GM23338 (cell line): Measurements from ENCODE around the gene HS3ST1. TPM values are rescaled to one million over a fixed set of nuclear protein-coding genes. Genes with fewer than 3 reads are reported as not detected.

ENCODE experiments used
- ATAC-seq: fragments of 200-7000 bp; cut with Tn5 transposase; 3 replicates; pipeline ENCODE4 v1.9.1; 2020
- DNase-seq: peaks from one replicate; pipeline ENCODE4 v3.0.0-alpha.2; 2015; ENCODE audit warnings: low spot score
- H2AFZ ChIP-seq: fragments of 200-600 bp; sonication (generic); 2 replicates; pipeline ENCODE4 v1.8.0; 2016; ENCODE audit warnings: antibody characterized with exemption, mild to moderate bottlenecking, moderate library complexity
- H3F3A ChIP-seq: fragments of 200-600 bp; sonication (generic); replicated peaks from 2 replicates; pipeline ENCODE4 v1.8.0; 2017; ENCODE audit warnings: antibody characterized with exemption, mixed run types, low read depth
- H3K27ac ChIP-seq: fragments of 200-600 bp; sonication (generic); 2 replicates; pipeline ENCODE4 v1.6.1; 2016; ENCODE audit warnings: low read depth
- H3K27me3 ChIP-seq: fragments of 200-600 bp; sonication (generic); 2 replicates; pipeline ENCODE4 v1.8.0; 2016; ENCODE audit warnings: mild to moderate bottlenecking, mixed run types, moderate library complexity; ENCODE audit not compliant: insufficient read depth
- H3K36me3 ChIP-seq: fragments of 200-600 bp; sonication (generic); 2 replicates; pipeline ENCODE4 v1.8.0; 2016; ENCODE audit warnings: mild to moderate bottlenecking; ENCODE audit not compliant: insufficient read depth
- H3K4me1 ChIP-seq: fragments of 200-600 bp; sonication (generic); 2 replicates; pipeline ENCODE4 v1.8.0; 2016; ENCODE audit warnings: mild to moderate bottlenecking, moderate library complexity; ENCODE audit not compliant: insufficient read depth
- H3K4me2 ChIP-seq: fragments of 200-600 bp; sonication (generic); 2 replicates; pipeline ENCODE4 v1.7.1; 2017; ENCODE audit warnings: mixed run types
- H3K4me3 ChIP-seq: fragments of 200-600 bp; sonication (generic); 2 replicates; pipeline ENCODE4 v1.6.1; 2016; ENCODE audit warnings: mixed run types
- H3K79me2 ChIP-seq: fragments of 200-600 bp; sonication (generic); replicated peaks from 2 replicates; pipeline ENCODE4 v1.8.0; 2017; ENCODE audit warnings: mild to moderate bottlenecking; ENCODE audit not compliant: insufficient read depth
- H3K9me2 ChIP-seq: fragments of 200-600 bp; sonication (generic); 2 replicates; pipeline ENCODE4 v1.8.0; 2017; ENCODE audit not compliant: insufficient read depth
- H4K20me1 ChIP-seq: fragments of 200-600 bp; sonication (generic); replicated peaks from 2 replicates; pipeline ENCODE4 v1.8.0; 2017; ENCODE audit warnings: mild to moderate bottlenecking; ENCODE audit not compliant: insufficient read depth
- H3K27ac Mint-ChIP-seq: 2 replicates; pipeline ENCODE4 v1.8.0; 2020; ENCODE audit warnings: inconsistent platforms, mild to moderate bottlenecking, moderate library complexity, mixed read lengths
- H3K27me3 Mint-ChIP-seq: 3 replicates; pipeline ENCODE4 v1.8.0; 2022; ENCODE audit warnings: low read depth, mild to moderate bottlenecking, moderate library complexity, mixed read lengths, inconsistent platforms; ENCODE audit not compliant: insufficient read depth, poor library complexity
- H3K36me3 Mint-ChIP-seq: 3 replicates; pipeline ENCODE4 v1.8.0; 2021; ENCODE audit warnings: low read depth, mild to moderate bottlenecking, inconsistent platforms, moderate library complexity, mixed read lengths
- H3K4me1 Mint-ChIP-seq: 3 replicates; pipeline ENCODE4 v1.8.0; 2020; ENCODE audit warnings: mild to moderate bottlenecking, inconsistent platforms, mixed read lengths
- H3K4me3 Mint-ChIP-seq: 3 replicates; pipeline ENCODE4 v1.8.0; 2021; ENCODE audit warnings: moderate library complexity, mild to moderate bottlenecking, inconsistent platforms, mixed read lengths
- H3K9me3 Mint-ChIP-seq: 3 replicates; pipeline ENCODE4 v1.8.0; 2020; ENCODE audit warnings: moderate library complexity, mild to moderate bottlenecking, inconsistent platforms, mixed read lengths
- EZH2phosphoT487 ChIP-seq: fragments of 200-600 bp; sonication (generic); IDR thresholded peaks from one replicate; pipeline ENCODE4 v1.8.1; 2018; ENCODE audit warnings: antibody characterized with exemption; ENCODE audit not compliant: unreplicated experiment
- JUNB ChIP-seq: IDR thresholded peaks from one replicate; pipeline ENCODE4 v1.6.1; 2016; ENCODE audit warnings: antibody characterized with exemption; ENCODE audit not compliant: unreplicated experiment
- POLR2AphosphoS5 ChIP-seq: IDR thresholded peaks from 2 replicates; pipeline ENCODE4 v1.6.1; 2016; ENCODE audit warnings: antibody characterized with exemption, low read depth
- ZNF114 ChIP-seq: fragments of 250-450 bp; sonication (Bioruptor Pico); IDR thresholded peaks from 2 replicates; pipeline ENCODE4 v1.5.0; 2020; ENCODE audit warnings: mild to moderate bottlenecking, moderate library complexity
- ZNF331 ChIP-seq: fragments of 250-450 bp; sonication (Bioruptor Pico); IDR thresholded peaks from 2 replicates; pipeline ENCODE4 v1.5.0; 2020; ENCODE audit warnings: low read depth, mild to moderate bottlenecking, moderate library complexity
- polyA plus RNA-seq: library from polyadenylated mRNA; unstranded; fragments of >200 nt; fragmentation: Nextera tagmentation; extraction: Ambion mirVana; gene quantifications from 2 replicates; pipeline ENCODE4 v1.2.1, GENCODE V29; 2016
- total RNA-seq: library from RNA; depleted of rRNA; stranded (reverse); fragments of >200 nt; shearing (Covaris generic); gene quantifications from 2 replicates; pipeline ENCODE4 v1.2.3, GENCODE V29; 2014
- TF ChIP-seq, protein P1 (sequence below): IDR thresholded peaks from 2 replicates; pipeline ENCODE4 v1.6.1; 2016; ENCODE audit warnings: antibody characterized with exemption
- TF ChIP-seq, protein P2 (sequence below): IDR thresholded peaks from one replicate; pipeline ENCODE4 v1.6.1; 2018; ENCODE audit warnings: antibody characterized with exemption; ENCODE audit not compliant: unreplicated experiment
- TF ChIP-seq, protein P3 (sequence below): fragments of 250-450 bp; sonication (Bioruptor Pico); IDR thresholded peaks from 2 replicates; pipeline ENCODE4 v1.5.0; 2020; ENCODE audit warnings: mild to moderate bottlenecking, moderate library complexity
- TF ChIP-seq, protein P4 (sequence below), 2 experiments: fragments of 200-600 bp in 1 of 2; sonication (generic) in 1 of 2; conservative IDR thresholded peaks; 2 replicates each; pipeline versions ENCODE4 v1.5.1 to v1.6.1; 2016 to 2017; ENCODE audit warnings: antibody characterized with exemption in 2 of 2, low read depth in 2 of 2, mild to moderate bottlenecking in 2 of 2, moderate library complexity in 1 of 2

HS3ST1 gene
- total and polyA plus RNA-seq, 2 experiments from 2014 or later, result 0.94 to 1.3 TPM

DNA sequence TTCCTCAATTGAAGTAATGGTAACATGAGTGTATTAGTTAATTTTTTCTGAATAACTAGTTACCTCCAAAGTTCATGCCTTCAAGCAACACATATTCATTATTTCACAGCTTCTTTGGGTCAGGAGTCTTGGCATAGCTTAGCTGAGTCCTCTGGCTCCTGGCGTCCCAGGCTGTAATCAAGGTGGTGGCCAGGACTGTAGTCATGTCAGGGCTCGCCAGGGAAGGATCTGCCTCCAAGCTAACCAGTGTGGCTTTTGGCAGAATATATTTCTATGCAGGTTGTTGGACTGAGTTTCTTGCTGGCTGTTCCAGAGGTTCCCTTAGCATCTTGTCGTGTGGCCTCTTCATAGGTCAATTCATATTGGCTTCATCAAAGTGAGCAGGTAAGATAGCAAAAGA lies 10.0 kb upstream of the HS3ST1 start:
- H3K4me2 ChIP-seq, result no peak overlapping the region
- DNase-seq (no peak), ATAC-seq (no peak)
- no peak overlapping the region for H3K27ac ChIP-seq
- peaks cover 2% of the 10 kb centered on the region for H3K27me3 Mint-ChIP-seq
- H3K27ac Mint-ChIP-seq, result no peak overlapping the region
- no peak overlapping the region for H3K4me3 Mint-ChIP-seq
- H3K9me2 ChIP-seq, result 0 out of 2 replicates have a peak, but pooled peaks cover 2% of the 10 kb centered on the region
- H3K4me1 Mint-ChIP-seq, result peaks cover 12% of the 10 kb centered on the region
- no peak overlapping the region for H2AFZ ChIP-seq
- no peak for TF ChIP-seq JUNB
- TF ChIP-seq, protein P1, sequence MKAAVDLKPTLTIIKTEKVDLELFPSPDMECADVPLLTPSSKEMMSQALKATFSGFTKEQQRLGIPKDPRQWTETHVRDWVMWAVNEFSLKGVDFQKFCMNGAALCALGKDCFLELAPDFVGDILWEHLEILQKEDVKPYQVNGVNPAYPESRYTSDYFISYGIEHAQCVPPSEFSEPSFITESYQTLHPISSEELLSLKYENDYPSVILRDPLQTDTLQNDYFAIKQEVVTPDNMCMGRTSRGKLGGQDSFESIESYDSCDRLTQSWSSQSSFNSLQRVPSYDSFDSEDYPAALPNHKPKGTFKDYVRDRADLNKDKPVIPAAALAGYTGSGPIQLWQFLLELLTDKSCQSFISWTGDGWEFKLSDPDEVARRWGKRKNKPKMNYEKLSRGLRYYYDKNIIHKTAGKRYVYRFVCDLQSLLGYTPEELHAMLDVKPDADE, result no peak
- no peak for TF ChIP-seq EZH2phosphoT487
- no peak for TF ChIP-seq POLR2AphosphoS5
- no peaks in the 10 kb centered on the region for H3K36me3 ChIP-seq
- H3F3A ChIP-seq, result no peaks in the 10 kb centered on the region
- no peaks in the 10 kb centered on the region for H3K79me2 ChIP-seq
- no peaks in the 10 kb centered on the region for H4K20me1 ChIP-seq
- no peaks in the 10 kb centered on the region for H3K9me3 Mint-ChIP-seq
- H3K27me3 ChIP-seq, result no peaks in the 10 kb centered on the region
- 0 out of 2 replicates have a peak, but pooled peaks cover 7% of the 10 kb centered on the region for H3K4me1 ChIP-seq
- no peaks in the 10 kb centered on the region; the same call in 2 of the 3 replicates for H3K36me3 Mint-ChIP-seq
- no peak overlapping the region for H3K4me3 ChIP-seq

DNA sequence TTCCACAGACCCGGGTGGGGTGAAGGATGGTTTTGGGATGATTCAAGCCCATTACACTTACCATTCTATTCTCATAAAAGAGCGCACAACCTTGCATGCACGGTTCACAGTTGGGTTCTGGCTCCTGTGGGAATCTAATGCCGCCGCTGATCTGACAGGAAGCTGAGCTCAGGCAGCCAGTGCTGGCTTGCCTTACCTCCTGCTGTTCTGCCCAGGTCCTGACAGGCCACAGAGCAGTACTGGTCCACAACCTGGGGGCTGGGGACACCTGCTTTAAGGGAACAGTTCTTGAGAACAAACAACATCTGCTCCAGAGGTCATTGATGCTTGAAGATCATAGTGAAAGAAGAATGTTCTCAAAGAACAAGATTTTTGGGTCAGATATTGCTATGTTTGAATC lies 8.0 kb upstream of the HS3ST1 start:
- no peaks in the 10 kb centered on the region for H3K79me2 ChIP-seq
- peaks cover 2% of the 10 kb centered on the region for H3K27me3 Mint-ChIP-seq
- H3K4me3 ChIP-seq, result no peak overlapping the region
- H3K4me3 Mint-ChIP-seq, result no peak overlapping the region
- H3K27ac ChIP-seq, result no peak overlapping the region
- no peak overlapping the region for H3K4me2 ChIP-seq
- peak; percentile 85 for ATAC-seq
- no peak overlapping the region for H2AFZ ChIP-seq
- peaks cover 18% of the 10 kb centered on the region for H3K4me1 Mint-ChIP-seq
- H3K9me3 Mint-ChIP-seq, result no peaks in the 10 kb centered on the region
- H4K20me1 ChIP-seq, result no peaks in the 10 kb centered on the region
- 0 out of 2 replicates have a peak, but pooled peaks cover 7% of the 10 kb centered on the region for H3K4me1 ChIP-seq
- H3K9me2 ChIP-seq, result no peaks in the 10 kb centered on the region
- no peaks in the 10 kb centered on the region for H3K36me3 ChIP-seq
- no peaks in the 10 kb centered on the region for H3K27me3 ChIP-seq
- DNase-seq, result peak; percentile 41
- no peaks in the 10 kb centered on the region; the same call in 2 of the 3 replicates for H3K36me3 Mint-ChIP-seq
- H3K27ac Mint-ChIP-seq, result no peak overlapping the region
- H3F3A ChIP-seq, result no peaks in the 10 kb centered on the region
- TF ChIP-seq, protein P2, sequence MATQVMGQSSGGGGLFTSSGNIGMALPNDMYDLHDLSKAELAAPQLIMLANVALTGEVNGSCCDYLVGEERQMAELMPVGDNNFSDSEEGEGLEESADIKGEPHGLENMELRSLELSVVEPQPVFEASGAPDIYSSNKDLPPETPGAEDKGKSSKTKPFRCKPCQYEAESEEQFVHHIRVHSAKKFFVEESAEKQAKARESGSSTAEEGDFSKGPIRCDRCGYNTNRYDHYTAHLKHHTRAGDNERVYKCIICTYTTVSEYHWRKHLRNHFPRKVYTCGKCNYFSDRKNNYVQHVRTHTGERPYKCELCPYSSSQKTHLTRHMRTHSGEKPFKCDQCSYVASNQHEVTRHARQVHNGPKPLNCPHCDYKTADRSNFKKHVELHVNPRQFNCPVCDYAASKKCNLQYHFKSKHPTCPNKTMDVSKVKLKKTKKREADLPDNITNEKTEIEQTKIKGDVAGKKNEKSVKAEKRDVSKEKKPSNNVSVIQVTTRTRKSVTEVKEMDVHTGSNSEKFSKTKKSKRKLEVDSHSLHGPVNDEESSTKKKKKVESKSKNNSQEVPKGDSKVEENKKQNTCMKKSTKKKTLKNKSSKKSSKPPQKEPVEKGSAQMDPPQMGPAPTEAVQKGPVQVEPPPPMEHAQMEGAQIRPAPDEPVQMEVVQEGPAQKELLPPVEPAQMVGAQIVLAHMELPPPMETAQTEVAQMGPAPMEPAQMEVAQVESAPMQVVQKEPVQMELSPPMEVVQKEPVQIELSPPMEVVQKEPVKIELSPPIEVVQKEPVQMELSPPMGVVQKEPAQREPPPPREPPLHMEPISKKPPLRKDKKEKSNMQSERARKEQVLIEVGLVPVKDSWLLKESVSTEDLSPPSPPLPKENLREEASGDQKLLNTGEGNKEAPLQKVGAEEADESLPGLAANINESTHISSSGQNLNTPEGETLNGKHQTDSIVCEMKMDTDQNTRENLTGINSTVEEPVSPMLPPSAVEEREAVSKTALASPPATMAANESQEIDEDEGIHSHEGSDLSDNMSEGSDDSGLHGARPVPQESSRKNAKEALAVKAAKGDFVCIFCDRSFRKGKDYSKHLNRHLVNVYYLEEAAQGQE, result no peak
- no peak for TF ChIP-seq POLR2AphosphoS5
- TF ChIP-seq, protein P3, sequence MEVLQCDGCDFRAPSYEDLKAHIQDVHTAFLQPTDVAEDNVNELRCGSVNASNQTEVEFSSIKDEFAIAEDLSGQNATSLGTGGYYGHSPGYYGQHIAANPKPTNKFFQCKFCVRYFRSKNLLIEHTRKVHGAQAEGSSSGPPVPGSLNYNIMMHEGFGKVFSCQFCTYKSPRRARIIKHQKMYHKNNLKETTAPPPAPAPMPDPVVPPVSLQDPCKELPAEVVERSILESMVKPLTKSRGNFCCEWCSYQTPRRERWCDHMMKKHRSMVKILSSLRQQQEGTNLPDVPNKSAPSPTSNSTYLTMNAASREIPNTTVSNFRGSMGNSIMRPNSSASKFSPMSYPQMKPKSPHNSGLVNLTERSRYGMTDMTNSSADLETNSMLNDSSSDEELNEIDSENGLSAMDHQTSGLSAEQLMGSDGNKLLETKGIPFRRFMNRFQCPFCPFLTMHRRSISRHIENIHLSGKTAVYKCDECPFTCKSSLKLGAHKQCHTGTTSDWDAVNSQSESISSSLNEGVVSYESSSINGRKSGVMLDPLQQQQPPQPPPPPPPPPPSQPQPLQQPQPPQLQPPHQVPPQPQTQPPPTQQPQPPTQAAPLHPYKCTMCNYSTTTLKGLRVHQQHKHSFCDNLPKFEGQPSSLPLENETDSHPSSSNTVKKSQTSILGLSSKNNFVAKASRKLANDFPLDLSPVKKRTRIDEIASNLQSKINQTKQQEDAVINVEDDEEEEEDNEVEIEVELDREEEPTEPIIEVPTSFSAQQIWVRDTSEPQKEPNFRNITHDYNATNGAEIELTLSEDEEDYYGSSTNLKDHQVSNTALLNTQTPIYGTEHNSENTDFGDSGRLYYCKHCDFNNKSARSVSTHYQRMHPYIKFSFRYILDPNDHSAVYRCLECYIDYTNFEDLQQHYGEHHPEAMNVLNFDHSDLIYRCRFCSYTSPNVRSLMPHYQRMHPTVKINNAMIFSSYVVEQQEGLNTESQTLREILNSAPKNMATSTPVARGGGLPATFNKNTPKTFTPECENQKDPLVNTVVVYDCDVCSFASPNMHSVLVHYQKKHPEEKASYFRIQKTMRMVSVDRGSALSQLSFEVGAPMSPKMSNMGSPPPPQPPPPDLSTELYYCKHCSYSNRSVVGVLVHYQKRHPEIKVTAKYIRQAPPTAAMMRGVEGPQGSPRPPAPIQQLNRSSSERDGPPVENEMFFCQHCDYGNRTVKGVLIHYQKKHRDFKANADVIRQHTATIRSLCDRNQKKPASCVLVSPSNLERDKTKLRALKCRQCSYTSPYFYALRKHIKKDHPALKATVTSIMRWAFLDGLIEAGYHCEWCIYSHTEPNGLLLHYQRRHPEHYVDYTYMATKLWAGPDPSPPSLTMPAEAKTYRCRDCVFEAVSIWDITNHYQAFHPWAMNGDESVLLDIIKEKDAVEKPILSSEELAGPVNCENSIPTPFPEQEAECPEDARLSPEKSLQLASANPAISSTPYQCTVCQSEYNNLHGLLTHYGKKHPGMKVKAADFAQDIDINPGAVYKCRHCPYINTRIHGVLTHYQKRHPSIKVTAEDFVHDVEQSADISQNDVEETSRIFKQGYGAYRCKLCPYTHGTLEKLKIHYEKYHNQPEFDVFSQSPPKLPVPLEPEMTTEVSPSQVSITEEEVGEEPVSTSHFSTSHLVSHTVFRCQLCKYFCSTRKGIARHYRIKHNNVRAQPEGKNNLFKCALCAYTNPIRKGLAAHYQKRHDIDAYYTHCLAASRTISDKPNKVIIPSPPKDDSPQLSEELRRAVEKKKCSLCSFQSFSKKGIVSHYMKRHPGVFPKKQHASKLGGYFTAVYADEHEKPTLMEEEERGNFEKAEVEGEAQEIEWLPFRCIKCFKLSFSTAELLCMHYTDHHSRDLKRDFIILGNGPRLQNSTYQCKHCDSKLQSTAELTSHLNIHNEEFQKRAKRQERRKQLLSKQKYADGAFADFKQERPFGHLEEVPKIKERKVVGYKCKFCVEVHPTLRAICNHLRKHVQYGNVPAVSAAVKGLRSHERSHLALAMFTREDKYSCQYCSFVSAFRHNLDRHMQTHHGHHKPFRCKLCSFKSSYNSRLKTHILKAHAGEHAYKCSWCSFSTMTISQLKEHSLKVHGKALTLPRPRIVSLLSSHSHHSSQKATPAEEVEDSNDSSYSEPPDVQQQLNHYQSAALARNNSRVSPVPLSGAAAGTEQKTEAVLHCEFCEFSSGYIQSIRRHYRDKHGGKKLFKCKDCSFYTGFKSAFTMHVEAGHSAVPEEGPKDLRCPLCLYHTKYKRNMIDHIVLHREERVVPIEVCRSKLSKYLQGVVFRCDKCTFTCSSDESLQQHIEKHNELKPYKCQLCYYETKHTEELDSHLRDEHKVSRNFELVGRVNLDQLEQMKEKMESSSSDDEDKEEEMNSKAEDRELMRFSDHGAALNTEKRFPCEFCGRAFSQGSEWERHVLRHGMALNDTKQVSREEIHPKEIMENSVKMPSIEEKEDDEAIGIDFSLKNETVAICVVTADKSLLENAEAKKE (CRISPR knock-in tag), result no peak
- no peak for TF ChIP-seq ZNF331
- no peak for TF ChIP-seq ZNF114
- TF ChIP-seq, protein P4, sequence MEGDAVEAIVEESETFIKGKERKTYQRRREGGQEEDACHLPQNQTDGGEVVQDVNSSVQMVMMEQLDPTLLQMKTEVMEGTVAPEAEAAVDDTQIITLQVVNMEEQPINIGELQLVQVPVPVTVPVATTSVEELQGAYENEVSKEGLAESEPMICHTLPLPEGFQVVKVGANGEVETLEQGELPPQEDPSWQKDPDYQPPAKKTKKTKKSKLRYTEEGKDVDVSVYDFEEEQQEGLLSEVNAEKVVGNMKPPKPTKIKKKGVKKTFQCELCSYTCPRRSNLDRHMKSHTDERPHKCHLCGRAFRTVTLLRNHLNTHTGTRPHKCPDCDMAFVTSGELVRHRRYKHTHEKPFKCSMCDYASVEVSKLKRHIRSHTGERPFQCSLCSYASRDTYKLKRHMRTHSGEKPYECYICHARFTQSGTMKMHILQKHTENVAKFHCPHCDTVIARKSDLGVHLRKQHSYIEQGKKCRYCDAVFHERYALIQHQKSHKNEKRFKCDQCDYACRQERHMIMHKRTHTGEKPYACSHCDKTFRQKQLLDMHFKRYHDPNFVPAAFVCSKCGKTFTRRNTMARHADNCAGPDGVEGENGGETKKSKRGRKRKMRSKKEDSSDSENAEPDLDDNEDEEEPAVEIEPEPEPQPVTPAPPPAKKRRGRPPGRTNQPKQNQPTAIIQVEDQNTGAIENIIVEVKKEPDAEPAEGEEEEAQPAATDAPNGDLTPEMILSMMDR (conservative IDR thresholded peaks at IDR 0.05; ENCODE audit: low read depth in 2 of 2), result no peak
